K562 (cell line): ENCODE data around the gene TMEM209. TPM values are rescaled to one million over a fixed set of nuclear protein-coding genes. Genes with fewer than 3 reads are reported as not detected.

Source experiments
- ATAC-seq: fragments of 200-7000 bp; cut with Tn5 transposase; 3 replicates; pipeline ENCODE4 v1.9.1; 2020; ENCODE audit warnings: moderate library complexity
- BruUV-seq: library from RNA; stranded (reverse); fragments of 400-500 nt; replicated peaks from 2 replicates; lab custom pipeline; 2021; lab: Mats Ljungman, UMichigan
- CTCF ChIA-PET: fragments of 300-600 bp; formaldehyde crosslinking; extraction: SDS; loops from one replicate; lab custom pipeline; 2021; ENCODE audit warnings: low intra/inter-chr PET ratio; lab: Yijun Ruan, JAX
- POLR2A ChIA-PET: fragments of 300-600, 350-650 bp; sonication (Branson Sonifier 250); formaldehyde crosslinking; extraction: SDS; loops from one replicate; lab custom pipeline; 2021; ENCODE audit warnings: antibody characterized with exemption, inconsistent platforms; lab: Yijun Ruan, JAX
- DNase-seq, 4 experiments: peaks; one replicate each; pipeline versions ENCODE4 v3.0.0 to v3.0.0-alpha.2; 2011 to 2018; ENCODE audit warnings: low spot score in 3 of 4, mixed read lengths in 3 of 4; ENCODE audit errors: extremely low read depth in 1 of 4
- FAIRE-seq: peaks from 2 replicates; lab custom pipeline; 2011; peaks lifted over from hg19 to GRCh38; lab: Jason Lieb, UNC
- H2AFZ ChIP-seq: 2 replicates; pipeline ENCODE4 v1.6.0; 2011; ENCODE audit warnings: low read depth, low read length, control low read depth, inconsistent platforms
- H3K27ac ChIP-seq: fragments of 200-600 bp; 3 replicates; pipeline ENCODE4 v1.8.0; 2011; ENCODE audit warnings: low read depth, mild to moderate bottlenecking, control low read depth, inconsistent platforms, low read length, moderate library complexity, mixed read lengths; ENCODE audit errors: extremely low read depth
- H3K27me3 ChIP-seq, 2 experiments: fragments of 300-600 bp in 1 of 2; 2 replicates in 1 of 2; 3 replicates in 1 of 2; pipeline versions ENCODE4 v1.6.0 to v1.8.0; 2011; ENCODE audit warnings: inconsistent platforms in 2 of 2, low read length in 2 of 2, mild to moderate bottlenecking in 1 of 2, mixed read lengths in 1 of 2, moderate library complexity in 1 of 2; ENCODE audit not compliant: control insufficient read depth in 2 of 2, insufficient read depth in 2 of 2
- H3K36me3 ChIP-seq: fragments of 300-600 bp; 3 replicates; pipeline ENCODE4 v1.8.0; 2011; ENCODE audit warnings: mild to moderate bottlenecking, low read length, inconsistent platforms; ENCODE audit not compliant: control insufficient read depth, insufficient read depth
- H3K4me1 ChIP-seq, 2 experiments: fragments of 200-600 bp in 1 of 2; replicated peaks in 1 of 2; 2 replicates in 1 of 2; 3 replicates in 1 of 2; pipeline versions ENCODE4 v1.5.1 to v1.8.0; 2011; ENCODE audit warnings: inconsistent platforms in 2 of 2, low read length in 2 of 2, mild to moderate bottlenecking in 1 of 2, mixed read lengths in 1 of 2, moderate library complexity in 1 of 2; ENCODE audit not compliant: control insufficient read depth in 2 of 2, insufficient read depth in 2 of 2
- H3K4me2 ChIP-seq: 2 replicates; pipeline ENCODE4 v1.6.1; 2011; ENCODE audit warnings: low read length, control low read depth, inconsistent platforms, mixed read lengths; ENCODE audit not compliant: insufficient read depth
- H3K4me3 ChIP-seq: fragments of 200-600 bp; sonication (generic), shearing (Covaris generic); 2 replicates; pipeline ENCODE4 v1.5.1; 2016; ENCODE audit warnings: control low read depth, inconsistent platforms
- H3K79me2 ChIP-seq: fragments of 200-600 bp; 3 replicates; pipeline ENCODE4 v1.8.0; 2011; ENCODE audit warnings: low read length, inconsistent platforms; ENCODE audit not compliant: control insufficient read depth, insufficient read depth
- H3K9ac ChIP-seq, 2 experiments: 2 replicates each; pipeline versions ENCODE4 v1.6.0 to v1.6.1; 2011; ENCODE audit warnings: low read depth in 2 of 2, low read length in 2 of 2, control low read depth in 1 of 2, inconsistent platforms in 1 of 2, mild to moderate bottlenecking in 1 of 2, mixed read lengths in 1 of 2; ENCODE audit not compliant: insufficient read depth in 1 of 2
- H3K9me1 ChIP-seq: one replicate; pipeline ENCODE4 v1.6.0; 2011; ENCODE audit warnings: inconsistent platforms, mild to moderate bottlenecking, low read length, moderate library complexity; ENCODE audit not compliant: control insufficient read depth, insufficient read depth
- H3K9me3 ChIP-seq: replicated peaks from 2 replicates; pipeline ENCODE4 v1.5.1; 2011; ENCODE audit warnings: low read depth, low read length, inconsistent platforms; ENCODE audit not compliant: control insufficient read depth, insufficient read depth
- H4K20me1 ChIP-seq: replicated peaks from 2 replicates; pipeline ENCODE4 v1.6.1; 2011; ENCODE audit warnings: low read length, inconsistent platforms, mixed read lengths; ENCODE audit not compliant: control insufficient read depth, insufficient read depth
- ATF7 ChIP-seq: fragments of 450-650 bp; IDR thresholded peaks from 2 replicates; pipeline ENCODE4 v1.7.1; 2014; ENCODE audit warnings: mild to moderate bottlenecking, moderate library complexity
- BDP1 ChIP-seq: IDR thresholded peaks from 3 replicates; pipeline ENCODE4 v1.6.1; 2011; ENCODE audit not compliant: insufficient read length, insufficient read depth
- CCNT2 ChIP-seq: IDR thresholded peaks from 2 replicates; pipeline ENCODE4 v1.6.1; 2011; ENCODE audit warnings: borderline replicate concordance, low read depth, mild to moderate bottlenecking, moderate library complexity, mixed read lengths, low read length; ENCODE audit not compliant: insufficient read length; ENCODE audit errors: extremely low read depth
- CEBPG ChIP-seq, 3 experiments: fragments of 200-800 bp in 1 of 3; sonication (Bioruptor generic) in 1 of 3; sonication (generic) in 1 of 3; formaldehyde crosslinking in 1 of 3; IDR thresholded peaks in 2 of 3; conservative IDR thresholded peaks in 1 of 3; 2 replicates each; pipeline versions ENCODE4 v1.6.1 to v1.8.0; 2016 to 2022; ENCODE audit warnings: missing compliant biosample characterization in 2 of 3, missing genetic modification characterization in 2 of 3, mild to moderate bottlenecking in 1 of 3, missing genetic modification reagents in 1 of 3
- FOXK2 ChIP-seq, 2 experiments: fragments of 450-650 bp; IDR thresholded peaks in 1 of 2; conservative IDR thresholded peaks in 1 of 2; 2 replicates each; pipeline ENCODE4 v1.6.1; 2016; ENCODE audit warnings: low read depth in 2 of 2, mild to moderate bottlenecking in 1 of 2
- HMGN3 ChIP-seq: IDR thresholded peaks from 2 replicates; pipeline ENCODE4 v1.6.1; 2011; ENCODE audit warnings: borderline replicate concordance, low read depth, mild to moderate bottlenecking, mixed read lengths, low read length; ENCODE audit not compliant: insufficient read length; ENCODE audit errors: extremely low read depth
- KLF10 ChIP-seq: fragments of 250-450 bp; sonication (Bioruptor Pico); IDR thresholded peaks from 2 replicates; pipeline ENCODE4 v1.6.1; 2021; ENCODE audit warnings: matching md5 sums
- MAFF ChIP-seq: IDR thresholded peaks from 2 replicates; pipeline ENCODE4 v1.6.1; 2012; ENCODE audit warnings: low read length, improper control_type of control experiment
- MAFG ChIP-seq: fragments of 450-650 bp; conservative IDR thresholded peaks from 2 replicates; pipeline ENCODE4 v1.6.1; 2016; ENCODE audit warnings: missing genetic modification characterization, missing compliant biosample characterization
- MTF1 ChIP-seq: fragments of 250-450 bp; sonication (Bioruptor Pico); IDR thresholded peaks from 2 replicates; pipeline ENCODE4 v1.9.0; 2021; ENCODE audit warnings: moderate library complexity, mild to moderate bottlenecking, inconsistent platforms, borderline replicate concordance
- SMAD1 ChIP-seq: fragments of 150-350 bp; IDR thresholded peaks from 2 replicates; pipeline ENCODE4 v1.6.1; 2014; ENCODE audit warnings: low read length, low read depth; ENCODE audit not compliant: partially characterized antibody
- STAG1 ChIP-seq: sonication (generic); formaldehyde crosslinking; IDR thresholded peaks from 2 replicates; pipeline ENCODE4 v1.5.0; 2020; ENCODE audit warnings: missing genetic modification reagents, borderline replicate concordance
- TCF3 ChIP-seq: sonication (generic); formaldehyde crosslinking; IDR thresholded peaks from 2 replicates; pipeline ENCODE4 v1.4.0; 2020; ENCODE audit warnings: mild to moderate bottlenecking, missing genetic modification reagents
- ZNF184 ChIP-seq: sonication (generic); formaldehyde crosslinking; IDR thresholded peaks from 2 replicates; pipeline ENCODE4 v1.5.0; 2020; ENCODE audit warnings: missing genetic modification reagents
- ZNF23 ChIP-seq: fragments of 250-450 bp; sonication (Bioruptor Pico); IDR thresholded peaks from 2 replicates; pipeline ENCODE4 v1.4.0; 2020; ENCODE audit warnings: mild to moderate bottlenecking
- ZNF592 ChIP-seq: fragments of 450-650 bp; IDR thresholded peaks from 2 replicates; pipeline ENCODE4 v1.6.1; 2017; ENCODE audit warnings: antibody characterized with exemption, mild to moderate bottlenecking
- ZNF766 ChIP-seq: fragments of 200-800 bp; sonication (Bioruptor generic); conservative IDR thresholded peaks from 2 replicates; pipeline ENCODE4 v1.6.1; 2016; ENCODE audit warnings: missing genetic modification characterization, missing compliant biosample characterization
- ZNF785 ChIP-seq: fragments of 250-450 bp; sonication (Bioruptor Pico); IDR thresholded peaks from 2 replicates; pipeline ENCODE4 v1.4.0; 2020; ENCODE audit warnings: mild to moderate bottlenecking
- WGBS: fragments of 100-300 bp; shearing (Covaris generic); methylation state at CpG from one replicate; pipeline ENCODE4 v1.1.6; 2016; ENCODE audit warnings: low coverage, mixed read lengths; ENCODE audit not compliant: insufficient coverage; ENCODE audit errors: missing lambda C conversion rate; 5-methylcytosine and 5-hydroxymethylcytosine counted together
- in situ Hi-C: fragments of 300-500 bp; cut with MboI; formaldehyde crosslinking; loops from 4 replicates; pipeline ENCODE4 v1.15.0; 2018; ENCODE audit warnings: inconsistent platforms, mixed read lengths
- intact Hi-C: fragments of 100-400 bp; cut with micrococcal nuclease; formaldehyde crosslinking; loops from 2 replicates; pipeline ENCODE4 v1.14.2; 2022
- polyA plus RNA-seq, 8 experiments: library from polyadenylated mRNA; depleted of rRNA in 4 of 8; stranded (reverse) in 5 of 8; unstranded in 3 of 8; fragments of >200 nt; fragmentation: Nextera tagmentation in 2 of 8; fragmentation: Illumina TruSeq in 1 of 8; extraction: Ambion mirVana in 2 of 8; extraction: Trizol in 1 of 8; gene quantifications; 2 replicates each; pipeline versions ENCODE4 v1.2.1 to v1.2.3, GENCODE V29; 2011 to 2014; ENCODE audit warnings: inconsistent platforms in 1 of 8, missing spikeins in 1 of 8
- total RNA-seq, 7 experiments: library from RNA; depleted of rRNA in 6 of 7; stranded (reverse); fragments of >200 nt in 6 of 7; fragmentation: Illumina TruSeq in 2 of 7; extraction: Trizol in 2 of 7; gene quantifications; 2 replicates each; pipeline versions ENCODE4 v1.2.1 to v1.2.3, GENCODE V29; 2011 to 2021; ENCODE audit warnings: low replicate concordance in 1 of 7

TMEM209 gene
- total and polyA plus RNA-seq, 9 of the 15 experiments (the other 6 are each of a cell fraction or from before 2014, with no cell fraction given) = 36.8 to 116 (median 76.6) TPM

GRCh38 chr7:130226333-130226732 lies 21.1 kb upstream of the TMEM209 start:
- Histone ChIP-seq H3K27ac (no peak overlapping the region; the same call in 2 of the 3 replicates), H4K20me1 (no peaks in the 10 kb centered on the region), H3K9me1 (no peaks in the 10 kb centered on the region), H2AFZ (peak overlapping the region; percentile 43), H3K4me3 (no peak overlapping the region), H3K9ac (no peak overlapping the region), H3K36me3 (no peaks in the 10 kb centered on the region), H3K27me3 (no peaks in the 10 kb centered on the region), H3K4me2 (no peak overlapping the region), H3K79me2 (no peaks in the 10 kb centered on the region), H3K4me1 (peaks cover 7 to 9% of the 10 kb centered on the region in 2 experiments), H3K9me3 (no peaks in the 10 kb centered on the region; the same call in 1 of the 2 replicates)
- POLR2A ChIA-PET = no interaction called here
- BruUV-seq = no TSS peak
- in situ Hi-C loops (no loop called here), intact Hi-C loops (no loop called here)
- FAIRE-seq (no peak), DNase-seq (no peak), ATAC-seq (peak; percentile 59)
- 67% methylated on average over 1 of the region's 1 CpG for WGBS
- CTCF ChIA-PET = interaction anchor here (0.6 kb wide), 1 partner anchor 160 kb away, joined by 3 read pairs; no protein-coding TSS in a partner anchor
- TF ChIP-seq HMGN3 (no peak), ATF7 (no peak), BDP1 (no peak), KLF10 (CRISPR knock-in tag) (no peak), TCF3 (CRISPR knock-in tag) (no peak), MAFG (tag) (peak; percentile 30; the same call in 1 of the 2 replicates), ZNF766 (CRISPR knock-in tag) (no peak), STAG1 (CRISPR knock-in tag) (no peak), ZNF184 (CRISPR knock-in tag) (no peak), ZNF23 (no peak), CEBPG (CRISPR knock-in tag; IDR thresholded peaks at IDR 0.05) (peak; percentile 76), CEBPG (tag; conservative IDR thresholded peaks at IDR 0.05 in 1 of 2, IDR thresholded peaks at IDR 0.05 in 1 of 2) (no peak), FOXK2 (conservative IDR thresholded peaks at IDR 0.05 in 1 of 2, IDR thresholded peaks at IDR 0.05 in 1 of 2; ENCODE audit: low read depth in 2 of 2) (no peak), ZNF785 (CRISPR knock-in tag) (no peak), SMAD1 (no peak), MAFF (no peak), ZNF592 (peak; percentile 87), MTF1 (no peak), CCNT2 (no peak)
